Type B pancreatic cell (in vitro differentiated cells): ENCODE results near the gene TAS1R3. TPM values are rescaled to one million over a fixed set of nuclear protein-coding genes. Genes with fewer than 3 reads are reported as not detected.

Source experiments
- DNase-seq: peaks from one replicate; pipeline ENCODE4 v3.0.0; 2021; ENCODE audit warnings: mixed read lengths; ENCODE audit not compliant: unreplicated experiment; ENCODE audit errors: extremely low spot score
- H3K27ac Mint-ChIP-seq: 2 replicates; pipeline ENCODE4 v1.8.0; 2021; ENCODE audit warnings: mild to moderate bottlenecking, mixed read lengths
- H3K27me3 Mint-ChIP-seq: 2 replicates; pipeline ENCODE4 v1.8.0; 2021; ENCODE audit warnings: mixed read lengths
- H3K36me3 Mint-ChIP-seq: 2 replicates; pipeline ENCODE4 v1.8.0; 2021; ENCODE audit warnings: mixed read lengths
- H3K4me1 Mint-ChIP-seq: one replicate; pipeline ENCODE4 v1.8.0; 2021; ENCODE audit warnings: mixed read lengths; ENCODE audit not compliant: unreplicated experiment
- H3K4me3 Mint-ChIP-seq: 2 replicates; pipeline ENCODE4 v1.8.0; 2021; ENCODE audit warnings: mild to moderate bottlenecking, mixed read lengths
- H3K9me3 Mint-ChIP-seq: 2 replicates; pipeline ENCODE4 v1.8.0; 2021; ENCODE audit warnings: mixed read lengths
- total RNA-seq: library from RNA; stranded (reverse); gene quantifications from 2 replicates; pipeline ENCODE4 v1.2.1, GENCODE V29; 2021; ENCODE audit warnings: low replicate concordance
- TF ChIP-seq, protein P1 (sequence below): fragments of 200-600 bp; sonication (generic); conservative IDR thresholded peaks from 2 replicates; pipeline ENCODE4 v1.5.0; 2021; ENCODE audit warnings: antibody characterized with exemption, mild to moderate bottlenecking

Gene TAS1R3
- total RNA-seq, 1 donor from 2014 or later: 0.89 TPM

DNA sequence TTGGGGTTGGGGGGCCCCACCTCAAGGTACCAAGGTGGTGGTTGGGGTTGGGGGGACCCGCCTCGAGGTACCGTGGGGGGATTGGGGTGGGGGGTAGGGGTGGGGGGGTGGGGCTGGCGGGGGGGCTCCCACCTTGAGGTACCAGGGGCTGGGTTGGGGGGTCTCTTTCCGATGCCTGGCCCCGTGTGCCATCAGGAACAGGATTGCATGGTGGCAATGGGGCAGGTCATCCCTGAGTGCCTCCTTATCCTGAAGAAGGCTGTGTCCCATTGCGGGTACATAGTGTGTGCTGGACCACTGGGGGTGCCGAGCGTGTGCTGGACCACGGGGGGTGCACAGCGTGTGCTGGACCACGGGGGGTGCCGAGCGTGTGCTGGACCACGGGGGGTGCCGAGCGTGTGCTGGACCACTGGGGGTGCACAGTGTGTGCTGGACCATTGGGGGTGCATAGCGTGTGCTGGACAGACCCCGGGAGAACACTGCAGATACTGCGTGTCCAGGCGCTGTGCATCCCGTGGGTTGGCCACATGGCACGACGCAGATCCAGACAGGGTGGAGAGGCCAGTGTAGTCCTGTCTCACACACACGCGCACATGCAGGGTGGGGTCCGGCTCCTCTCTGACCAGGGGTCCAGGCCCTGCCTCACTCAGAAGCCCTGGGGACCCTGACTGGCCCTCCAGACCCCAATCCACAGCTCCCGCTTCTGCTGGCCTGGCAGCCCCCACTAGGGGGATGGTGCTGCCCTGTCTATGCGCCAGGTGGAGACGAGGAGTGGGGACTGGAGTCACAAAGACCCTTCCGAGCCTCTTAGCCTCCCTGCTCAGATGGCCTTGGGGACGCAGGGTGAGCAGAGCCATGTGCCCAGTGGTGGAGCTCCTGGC lies 46.6 kb upstream of the TAS1R3 start:
- Mint-ChIP-seq H3K27me3 (no peaks in the 10 kb centered on the region), H3K4me3 (no peak overlapping the region), H3K36me3 (no peaks in the 10 kb centered on the region), H3K4me1 (no peaks in the 10 kb centered on the region), H3K27ac (no peak overlapping the region), H3K9me3 (no peaks in the 10 kb centered on the region)
- no peak for DNase-seq
- TF ChIP-seq, protein P1, sequence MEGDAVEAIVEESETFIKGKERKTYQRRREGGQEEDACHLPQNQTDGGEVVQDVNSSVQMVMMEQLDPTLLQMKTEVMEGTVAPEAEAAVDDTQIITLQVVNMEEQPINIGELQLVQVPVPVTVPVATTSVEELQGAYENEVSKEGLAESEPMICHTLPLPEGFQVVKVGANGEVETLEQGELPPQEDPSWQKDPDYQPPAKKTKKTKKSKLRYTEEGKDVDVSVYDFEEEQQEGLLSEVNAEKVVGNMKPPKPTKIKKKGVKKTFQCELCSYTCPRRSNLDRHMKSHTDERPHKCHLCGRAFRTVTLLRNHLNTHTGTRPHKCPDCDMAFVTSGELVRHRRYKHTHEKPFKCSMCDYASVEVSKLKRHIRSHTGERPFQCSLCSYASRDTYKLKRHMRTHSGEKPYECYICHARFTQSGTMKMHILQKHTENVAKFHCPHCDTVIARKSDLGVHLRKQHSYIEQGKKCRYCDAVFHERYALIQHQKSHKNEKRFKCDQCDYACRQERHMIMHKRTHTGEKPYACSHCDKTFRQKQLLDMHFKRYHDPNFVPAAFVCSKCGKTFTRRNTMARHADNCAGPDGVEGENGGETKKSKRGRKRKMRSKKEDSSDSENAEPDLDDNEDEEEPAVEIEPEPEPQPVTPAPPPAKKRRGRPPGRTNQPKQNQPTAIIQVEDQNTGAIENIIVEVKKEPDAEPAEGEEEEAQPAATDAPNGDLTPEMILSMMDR: peak; percentile 22

DNA sequence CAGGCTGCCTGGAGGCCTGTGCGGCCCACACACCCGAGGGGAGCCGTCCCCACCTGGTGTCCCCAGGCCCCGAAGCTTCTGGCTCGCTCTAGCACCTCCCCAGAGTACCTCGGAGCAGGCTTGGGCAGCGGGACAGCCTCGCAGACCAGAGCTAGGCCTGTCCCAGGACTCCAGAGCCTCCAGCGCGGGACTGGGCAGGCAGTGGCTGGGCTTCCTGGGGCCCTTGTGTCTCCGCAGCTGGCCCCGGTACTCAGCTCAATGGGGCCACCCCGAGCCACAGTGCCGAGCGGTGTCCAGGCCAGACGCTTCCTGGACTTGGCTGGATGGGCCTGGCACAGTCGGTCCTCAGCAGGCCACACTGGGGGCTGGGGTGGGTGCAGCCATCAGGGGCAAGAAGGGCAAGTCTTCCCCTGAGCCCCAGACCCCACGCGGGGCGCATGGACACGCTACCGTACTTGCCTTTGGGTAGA lies 45.9 kb upstream of the TAS1R3 start:
- H3K27ac Mint-ChIP-seq: no peak overlapping the region
- H3K27me3 Mint-ChIP-seq: no peaks in the 10 kb centered on the region
- H3K9me3 Mint-ChIP-seq: no peaks in the 10 kb centered on the region
- no peak for DNase-seq
- H3K4me1 Mint-ChIP-seq: no peaks in the 10 kb centered on the region
- TF ChIP-seq, protein P1: no peak
- no peaks in the 10 kb centered on the region for H3K36me3 Mint-ChIP-seq
- H3K4me3 Mint-ChIP-seq: no peak overlapping the region

DNA sequence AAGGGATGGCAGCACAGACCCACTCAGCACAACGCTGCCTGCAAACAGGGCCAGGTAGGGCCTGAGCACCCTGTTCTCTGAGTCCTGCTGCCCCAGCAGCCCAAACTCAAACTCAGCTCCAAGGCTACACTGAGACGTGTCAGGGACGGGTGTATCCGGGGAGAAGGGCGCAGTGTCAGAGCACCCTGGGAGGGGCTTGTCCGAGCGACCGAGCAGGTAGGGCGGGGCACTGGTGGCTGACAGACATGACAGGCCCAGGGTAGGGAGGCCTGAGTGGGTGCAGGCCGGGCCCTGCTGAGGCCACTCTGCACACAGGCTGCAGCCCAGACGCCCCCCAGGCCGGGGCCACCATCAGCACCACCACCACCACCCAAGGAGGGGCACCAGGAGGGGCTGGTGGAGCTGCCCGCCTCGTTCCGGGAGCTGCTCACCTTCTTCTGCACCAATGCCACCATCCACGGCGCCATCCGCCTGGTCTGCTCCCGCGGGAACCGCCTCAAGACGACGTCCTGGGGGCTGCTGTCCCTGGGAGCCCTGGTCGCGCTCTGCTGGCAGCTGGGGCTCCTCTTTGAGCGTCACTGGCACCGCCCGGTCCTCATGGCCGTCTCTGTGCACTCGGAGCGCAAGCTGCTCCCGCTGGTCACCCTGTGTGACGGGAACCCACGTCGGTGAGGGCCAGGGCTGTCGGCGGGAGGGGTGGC lies 45.3 kb upstream of the TAS1R3 start:
- no peaks in the 10 kb centered on the region for H3K9me3 Mint-ChIP-seq
- no peaks in the 10 kb centered on the region for H3K27me3 Mint-ChIP-seq
- no peak overlapping the region for H3K27ac Mint-ChIP-seq
- no peaks in the 10 kb centered on the region for H3K4me1 Mint-ChIP-seq
- no peak overlapping the region for H3K4me3 Mint-ChIP-seq
- TF ChIP-seq, protein P1: no peak
- peak; percentile 72 for DNase-seq
- H3K36me3 Mint-ChIP-seq: no peaks in the 10 kb centered on the region

DNA sequence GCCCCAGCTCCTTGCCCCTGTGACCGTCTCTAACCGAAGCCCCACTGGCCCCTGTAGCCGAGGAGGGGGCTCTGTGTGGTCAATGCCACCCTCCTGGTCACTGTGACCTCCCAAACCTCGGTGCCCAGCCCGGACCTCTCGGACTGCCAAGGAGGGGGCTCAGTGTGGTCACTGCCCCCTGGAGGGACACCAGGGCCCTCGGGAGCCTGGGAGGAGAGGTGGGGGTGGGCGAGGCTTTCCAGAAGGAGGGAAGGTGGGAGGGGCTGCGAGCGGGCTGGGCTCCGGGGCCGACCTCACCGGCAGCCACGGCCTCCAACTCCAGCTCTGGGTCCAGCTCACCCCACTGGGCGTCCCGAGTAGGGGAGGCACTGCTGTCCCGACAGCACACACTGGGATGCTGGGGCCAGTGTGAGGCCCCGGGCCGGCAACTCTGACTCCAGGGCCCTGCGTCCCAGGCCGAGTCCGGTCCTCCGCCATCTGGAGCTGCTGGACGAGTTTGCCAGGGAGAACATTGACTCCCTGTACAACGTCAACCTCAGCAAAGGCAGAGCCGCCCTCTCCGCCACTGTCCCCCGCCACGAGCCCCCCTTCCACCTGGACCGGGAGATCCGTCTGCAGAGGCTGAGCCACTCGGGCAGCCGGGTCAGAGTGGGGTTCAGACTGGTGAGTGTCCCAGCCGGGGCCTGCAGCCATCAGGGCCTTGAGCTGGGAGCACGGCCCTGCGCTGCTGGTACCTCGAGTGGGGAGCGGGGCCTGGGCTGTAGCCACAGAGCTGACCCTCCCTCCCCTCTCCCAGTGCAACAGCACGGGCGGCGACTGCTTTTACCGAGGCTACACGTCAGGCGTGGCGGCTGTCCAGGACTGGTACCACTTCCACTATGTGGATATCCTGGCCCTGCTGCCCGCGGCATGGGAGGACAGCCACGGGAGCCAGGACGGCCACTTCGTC lies 44.5 kb upstream of the TAS1R3 start:
- DNase-seq: peak; percentile 70
- Mint-ChIP-seq H3K9me3 (no peaks in the 10 kb centered on the region), H3K36me3 (no peaks in the 10 kb centered on the region), H3K27me3 (no peaks in the 10 kb centered on the region), H3K4me3 (no peak overlapping the region), H3K27ac (no peak overlapping the region), H3K4me1 (peaks cover under 1% of the 10 kb centered on the region)
- TF ChIP-seq, protein P1: no peak
